Caco-2 (cell line): ENCODE measurements around the gene NAALADL2. TPM values are rescaled to one million over a fixed set of nuclear protein-coding genes. Genes with fewer than 3 reads are reported as not detected.

Experiments
- BruUV-seq: library from RNA; stranded (reverse); fragments of 400-500 nt; replicated peaks from 2 replicates; lab custom pipeline; 2021; lab: Mats Ljungman, UMichigan
- CTCF ChIA-PET: fragments of 300-600 bp; sonication (Branson Sonifier 250); formaldehyde crosslinking; loops from one replicate; lab custom pipeline; 2022; ENCODE audit warnings: antibody characterized with exemption; lab: Charles Lee
- POLR2A ChIA-PET: fragments of 300-600 bp; sonication (Branson Sonifier 250); formaldehyde crosslinking; loops from one replicate; lab custom pipeline; 2022; ENCODE audit warnings: antibody characterized with exemption; lab: Charles Lee
- DNase-seq, 2 experiments: peaks; one replicate each; pipeline versions ENCODE4 v3.0.0 to v3.0.0-alpha.2; 2020 to 2022
- H3K27me3 ChIP-seq: replicated peaks from 2 replicates; pipeline ENCODE4 v1.6.0; 2011; ENCODE audit warnings: low read length; ENCODE audit not compliant: control insufficient read depth, insufficient read depth
- H3K36me3 ChIP-seq: 2 replicates; pipeline ENCODE4 v1.5.1; 2011; ENCODE audit warnings: low read length; ENCODE audit not compliant: control insufficient read depth, insufficient read depth
- H3K4me1 ChIP-seq: fragments of 250-450 bp; sonication (Bioruptor Pico); 2 replicates; pipeline ENCODE4 v1.5.1; 2020; ENCODE audit warnings: mild to moderate bottlenecking
- H3K4me3 ChIP-seq: 2 replicates; pipeline ENCODE4 v1.5.1; 2011; ENCODE audit warnings: low read depth, mild to moderate bottlenecking, control low read depth, low read length
- H3K9me3 ChIP-seq: fragments of 250-450 bp; sonication (Bioruptor Pico); 2 replicates; pipeline ENCODE4 v1.5.1; 2020; ENCODE audit warnings: mild to moderate bottlenecking, moderate library complexity
- H3K27ac Mint-ChIP-seq: one replicate; pipeline ENCODE4 v1.8.0; 2022; ENCODE audit warnings: mixed read lengths; ENCODE audit not compliant: unreplicated experiment
- H3K27me3 Mint-ChIP-seq: one replicate; pipeline ENCODE4 v1.8.0; 2022; ENCODE audit warnings: mixed read lengths; ENCODE audit not compliant: insufficient read depth, unreplicated experiment
- H3K36me3 Mint-ChIP-seq: one replicate; pipeline ENCODE4 v1.8.0; 2022; ENCODE audit warnings: mild to moderate bottlenecking, mixed read lengths; ENCODE audit not compliant: insufficient read depth, unreplicated experiment
- H3K4me1 Mint-ChIP-seq: one replicate; pipeline ENCODE4 v1.8.0; 2022; ENCODE audit warnings: low read depth, mixed read lengths; ENCODE audit not compliant: unreplicated experiment
- H3K4me3 Mint-ChIP-seq: one replicate; pipeline ENCODE4 v1.8.0; 2022; ENCODE audit warnings: mild to moderate bottlenecking, moderate library complexity, mixed read lengths; ENCODE audit not compliant: unreplicated experiment
- H3K9me3 Mint-ChIP-seq: one replicate; pipeline ENCODE4 v1.8.0; 2022; ENCODE audit warnings: mixed read lengths; ENCODE audit not compliant: unreplicated experiment
- CTCF ChIP-seq, 2 experiments: fragments of 200-600 bp in 1 of 2; IDR thresholded peaks; 1 replicate in 1 of 2; 2 replicates in 1 of 2; pipeline versions ENCODE4 v1.5.1 to v1.8.0; 2011 to 2022; ENCODE audit warnings: antibody characterized with exemption in 1 of 2, control low read depth in 1 of 2, inconsistent platforms in 1 of 2, low read depth in 1 of 2, low read length in 1 of 2, mild to moderate bottlenecking in 1 of 2, moderate library complexity in 1 of 2; ENCODE audit not compliant: insufficient read depth in 1 of 2, severe bottlenecking in 1 of 2, unreplicated experiment in 1 of 2
- intact Hi-C: fragments of 100-400 bp; cut with micrococcal nuclease; formaldehyde crosslinking; loops from one replicate; pipeline ENCODE4 v1.10.0; 2022; ENCODE audit not compliant: unreplicated experiment
- total RNA-seq: library from RNA; stranded (reverse); gene quantifications from 2 replicates; pipeline ENCODE4 v1.2.3, GENCODE V29; 2022

NAALADL2 gene
- total RNA-seq, 1 experiment from 2014 or later: 4.4 TPM

GRCh38 chr3:175558261-175558660 lies 699.1 kb downstream of the NAALADL2 start:
- Mint-ChIP-seq H3K36me3 (no peaks in the 10 kb centered on the region), H3K9me3 (no peaks in the 10 kb centered on the region), H3K4me1 (no peaks in the 10 kb centered on the region), H3K27me3 (no peaks in the 10 kb centered on the region), H3K4me3 (no peak overlapping the region), H3K27ac (no peak overlapping the region)
- DNase-seq: no peak
- Histone ChIP-seq H3K4me1 (no peaks in the 10 kb centered on the region), H3K27me3 (no peaks in the 10 kb centered on the region), H3K4me3 (no peak overlapping the region), H3K9me3 (no peaks in the 10 kb centered on the region), H3K36me3 (no peaks in the 10 kb centered on the region)
- POLR2A ChIA-PET: no interaction called here
- CTCF ChIA-PET: no interaction called here
- TF ChIP-seq CTCF (IDR thresholded peaks at IDR 0.05; ENCODE audit: insufficient read depth in 1 of 2, low read depth in 1 of 2, low read length in 1 of 2, severe bottlenecking in 1 of 2, unreplicated experiment in 1 of 2): no peak
- BruUV-seq: no TSS peak
- intact Hi-C loops: no loop called here

- no peak for DNase-seq
- Histone ChIP-seq H3K27me3 (no peaks in the 10 kb centered on the region), H3K36me3 (no peaks in the 10 kb centered on the region), H3K4me3 (no peak overlapping the region), H3K9me3 (no peaks in the 10 kb centered on the region), H3K4me1 (no peaks in the 10 kb centered on the region)
- Mint-ChIP-seq H3K4me1 (no peaks in the 10 kb centered on the region), H3K4me3 (no peak overlapping the region), H3K27ac (no peak overlapping the region), H3K36me3 (no peaks in the 10 kb centered on the region), H3K9me3 (no peaks in the 10 kb centered on the region), H3K27me3 (no peaks in the 10 kb centered on the region)
- no peak for TF ChIP-seq CTCF (IDR thresholded peaks at IDR 0.05; ENCODE audit: insufficient read depth in 1 of 2, low read depth in 1 of 2, low read length in 1 of 2, severe bottlenecking in 1 of 2, unreplicated experiment in 1 of 2)
- POLR2A ChIA-PET: no interaction called here
- BruUV-seq: no TSS peak
- intact Hi-C loops: no loop called here
- CTCF ChIA-PET: no interaction called here
These were observed 705.2 kb downstream of the NAALADL2 start for GRCh38 chr3:175564363-175564762.

- Histone ChIP-seq H3K4me3 (no peak overlapping the region), H3K4me1 (no peaks in the 10 kb centered on the region), H3K36me3 (no peaks in the 10 kb centered on the region), H3K27me3 (no peaks in the 10 kb centered on the region), H3K9me3 (no peaks in the 10 kb centered on the region)
- Mint-ChIP-seq H3K9me3 (no peaks in the 10 kb centered on the region), H3K4me3 (no peak overlapping the region), H3K27ac (no peak overlapping the region), H3K36me3 (no peaks in the 10 kb centered on the region), H3K4me1 (no peaks in the 10 kb centered on the region), H3K27me3 (no peaks in the 10 kb centered on the region)
- BruUV-seq: no TSS peak
- intact Hi-C loops: no loop called here
- POLR2A ChIA-PET: no interaction called here
- DNase-seq: no peak
- CTCF ChIA-PET: no interaction called here
- TF ChIP-seq CTCF (IDR thresholded peaks at IDR 0.05; ENCODE audit: insufficient read depth in 1 of 2, low read depth in 1 of 2, low read length in 1 of 2, severe bottlenecking in 1 of 2, unreplicated experiment in 1 of 2): no peak
These were observed 712.0 kb downstream of the NAALADL2 start for GRCh38 chr3:175571096-175571495.
